HCT116 (cell line): ENCODE results near the gene EPS8. TPM values are rescaled to one million over a fixed set of nuclear protein-coding genes. Genes with fewer than 3 reads are reported as not detected.

Experiments
- ATAC-seq: fragments of 200-7000 bp; cut with Tn5 transposase; 2 replicates; pipeline ENCODE4 v1.9.1; 2020; ENCODE audit warnings: mild to moderate bottlenecking, moderate library complexity
- BruUV-seq: library from RNA; stranded (reverse); fragments of 400-500 nt; replicated peaks from 2 replicates; lab custom pipeline; 2021; lab: Mats Ljungman, UMichigan
- CTCF ChIA-PET: fragments of 300-600 bp; sonication (Branson Sonifier 250); formaldehyde crosslinking; loops from one replicate; lab custom pipeline; 2021; ENCODE audit warnings: antibody characterized with exemption; lab: Charles Lee
- POLR2A ChIA-PET: fragments of 300-600, 350-600 bp; sonication (Branson Sonifier 250); formaldehyde crosslinking; loops from one replicate; lab custom pipeline; 2021; ENCODE audit warnings: antibody characterized with exemption; lab: Charles Lee
- RAD21 ChIA-PET, 2 experiments: fragments of 300-600 bp; sonication (Branson Sonifier 250); formaldehyde crosslinking; loops; one replicate each; lab custom pipeline; 2023; ENCODE audit warnings: low total read pairs in 2 of 2; ENCODE audit not compliant: uncharacterized antibody in 2 of 2, unreplicated experiment in 2 of 2, low non-redundant PET in 1 of 2; lab: Charles Lee
- DNase-seq: peaks from one replicate; pipeline ENCODE4 v3.0.0-alpha.2; 2010; ENCODE audit warnings: low read depth, low spot score
- H2AFZ ChIP-seq: fragments of 200-600 bp; shearing (Covaris generic), sonication (generic); 2 replicates; pipeline ENCODE4 v1.6.1; 2017; ENCODE audit warnings: low read depth, mixed run types, mixed read lengths, antibody characterized with exemption, low read length; ENCODE audit not compliant: poor library complexity, severe bottlenecking
- H3K27ac ChIP-seq: 2 replicates; pipeline ENCODE4 v1.5.1; 2012; ENCODE audit warnings: low read depth, low read length
- H3K27me3 ChIP-seq: fragments of 200-600 bp; sonication (generic); 2 replicates; pipeline ENCODE4 v1.6.1; 2016; ENCODE audit warnings: mixed run types, low read length, mixed read lengths; ENCODE audit not compliant: insufficient read depth
- H3K36me3 ChIP-seq, 2 experiments: fragments of 200-500 bp in 1 of 2; fragments of 200-600 bp in 1 of 2; sonication (Bioruptor generic) in 1 of 2; sonication (generic) in 1 of 2; 2 replicates each; pipeline versions ENCODE4 v1.5.1 to v1.6.1; 2014 to 2016; ENCODE audit warnings: low read length in 2 of 2, inconsistent platforms in 1 of 2, mixed read lengths in 1 of 2, mixed run types in 1 of 2; ENCODE audit not compliant: insufficient read depth in 2 of 2, control insufficient read depth in 1 of 2
- H3K4me1 ChIP-seq, 2 experiments: fragments of 200-600 bp in 1 of 2; sonication (generic) in 1 of 2; 2 replicates each; pipeline versions ENCODE4 v1.5.1 to v1.6.1; 2012 to 2017; ENCODE audit warnings: low read length in 2 of 2, inconsistent platforms in 1 of 2, mild to moderate bottlenecking in 1 of 2, mixed read lengths in 1 of 2, mixed run types in 1 of 2, moderate library complexity in 1 of 2; ENCODE audit not compliant: insufficient read depth in 2 of 2, control insufficient read depth in 1 of 2
- H3K4me2 ChIP-seq: fragments of 200-600 bp; sonication (generic); 2 replicates; pipeline ENCODE4 v1.6.1; 2017; ENCODE audit warnings: mixed run types, low read length, mixed read lengths
- H3K4me3 ChIP-seq, 2 experiments: fragments of 200-600 bp in 1 of 2; sonication (generic) in 1 of 2; replicated peaks in 1 of 2; 2 replicates each; pipeline ENCODE4 v1.5.1; 2011 to 2016; ENCODE audit warnings: low read length in 2 of 2, control low read depth in 1 of 2, low read depth in 1 of 2, mild to moderate bottlenecking in 1 of 2, mixed read lengths in 1 of 2, mixed run types in 1 of 2
- H3K79me2 ChIP-seq: fragments of 200-600 bp; sonication (generic); 2 replicates; pipeline ENCODE4 v1.6.1; 2017; ENCODE audit warnings: mild to moderate bottlenecking, mixed run types, low read length, moderate library complexity, mixed read lengths; ENCODE audit not compliant: insufficient read depth
- H3K9ac ChIP-seq: fragments of 200-600 bp; sonication (generic); 2 replicates; pipeline ENCODE4 v1.6.1; 2016; ENCODE audit warnings: low read length, mixed read lengths
- H3K9me2 ChIP-seq: fragments of 200-600 bp; sonication (generic), shearing (Covaris generic); 2 replicates; pipeline ENCODE4 v1.6.1; 2017; ENCODE audit warnings: mixed run types, mild to moderate bottlenecking, moderate library complexity; ENCODE audit not compliant: insufficient read depth
- H3K9me3 ChIP-seq, 2 experiments: fragments of 200-500 bp in 1 of 2; fragments of 200-600 bp in 1 of 2; sonication (Bioruptor generic) in 1 of 2; sonication (generic) in 1 of 2; 2 replicates each; pipeline ENCODE4 v1.6.1; 2014 to 2017; ENCODE audit warnings: low read length in 2 of 2, mixed read lengths in 2 of 2, inconsistent platforms in 1 of 2, low read depth in 1 of 2, mild to moderate bottlenecking in 1 of 2, mixed run types in 1 of 2, moderate library complexity in 1 of 2; ENCODE audit not compliant: control insufficient read depth in 1 of 2, insufficient read depth in 1 of 2
- H4K20me1 ChIP-seq: fragments of 200-600 bp; sonication (generic), shearing (Covaris generic); 2 replicates; pipeline ENCODE4 v1.6.1; 2017; ENCODE audit warnings: mixed run types, mild to moderate bottlenecking, moderate library complexity; ENCODE audit not compliant: insufficient read depth
- ATF3 ChIP-seq: IDR thresholded peaks from 2 replicates; pipeline ENCODE4 v1.6.1; 2012
- CBX3 ChIP-seq: IDR thresholded peaks from 2 replicates; pipeline ENCODE4 v1.6.1; 2012; ENCODE audit warnings: low read depth
- CEBPB ChIP-seq: IDR thresholded peaks from 2 replicates; pipeline ENCODE4 v1.6.1; 2012; ENCODE audit warnings: low read depth
- FOSL1 ChIP-seq: IDR thresholded peaks from 2 replicates; pipeline ENCODE4 v1.6.1; 2012; ENCODE audit warnings: low read depth
- JUND ChIP-seq: IDR thresholded peaks from 2 replicates; pipeline ENCODE4 v1.6.1; 2012
- MAX ChIP-seq: IDR thresholded peaks from 2 replicates; pipeline ENCODE4 v1.6.1; 2012
- SIN3A ChIP-seq: IDR thresholded peaks from 2 replicates; pipeline ENCODE4 v1.6.1; 2012; ENCODE audit warnings: low read depth
- SP1 ChIP-seq: IDR thresholded peaks from 2 replicates; pipeline ENCODE4 v1.6.1; 2012; ENCODE audit warnings: low read depth
- TCF7L2 ChIP-seq: IDR thresholded peaks from 2 replicates; pipeline ENCODE4 v1.7.0; 2011; ENCODE audit warnings: borderline replicate concordance, inconsistent platforms; ENCODE audit not compliant: insufficient read depth, insufficient read length; ENCODE audit errors: extremely low read depth
- intact Hi-C: fragments of 100-400 bp; cut with micrococcal nuclease; formaldehyde crosslinking; loops from 2 replicates; pipeline ENCODE4 v1.10.0; 2022
- total RNA-seq: library from RNA; stranded (reverse); gene quantifications from one replicate; pipeline ENCODE4 v1.2.1, GENCODE V29; 2021; ENCODE audit not compliant: unreplicated experiment

The EPS8 gene
- total RNA-seq, 1 experiment from 2014 or later = 49.9 TPM

- Histone ChIP-seq H3K9me3 (no peaks in the 10 kb centered on the region), H3K36me3 (no peaks in the 10 kb centered on the region), H2AFZ (no peak overlapping the region), H3K4me3 (no peak overlapping the region), H3K9ac (no peak overlapping the region), H4K20me1 (no peaks in the 10 kb centered on the region), H3K27me3 (no peaks in the 10 kb centered on the region), H3K4me1 (peaks cover 28 to 71% of the 10 kb centered on the region in 2 experiments), H3K4me2 (peak overlapping the region; percentile 15; the same call in 1 of the 2 replicates), H3K79me2 (peaks cover 88% of the 10 kb centered on the region), H3K27ac (no peak overlapping the region), H3K9me2 (no peaks in the 10 kb centered on the region)
- no peak for TF ChIP-seq SIN3A
- no peak for TF ChIP-seq CEBPB
- TF ChIP-seq JUND = no peak
- no peak for TF ChIP-seq ATF3
- no peak for TF ChIP-seq TCF7L2
- ChIA-PET CTCF (no interaction called here), RAD21 (no interaction called here), POLR2A (no interaction called here)
- intact Hi-C loops = no loop called here
- ATAC-seq = no peak
- no peak for DNase-seq
- no TSS peak for BruUV-seq
Observed at GRCh38 chr12:15719230-15719629, 70.0 kb downstream of the EPS8 start.

- ATAC-seq (peak; percentile 58), DNase-seq (peak; percentile 40)
- no peaks in the 10 kb centered on the region for H3K36me3 ChIP-seq
- no peaks in the 10 kb centered on the region for H4K20me1 ChIP-seq
- no peak overlapping the region for H2AFZ ChIP-seq
- peak overlapping the region in 1 of 2 experiments; percentile 19; a peak in 2 of 4 replicates for H3K4me3 ChIP-seq
- BruUV-seq = no TSS peak
- H3K9me3 ChIP-seq = no peaks in the 10 kb centered on the region
- H3K79me2 ChIP-seq = peaks cover 89% of the 10 kb centered on the region
- H3K9ac ChIP-seq = peak overlapping the region; percentile 21
- H3K4me2 ChIP-seq = peak overlapping the region; percentile 61
- no peaks in the 10 kb centered on the region for H3K27me3 ChIP-seq
- RAD21 ChIA-PET = no interaction called here
- no peaks in the 10 kb centered on the region for H3K9me2 ChIP-seq
- CTCF ChIA-PET = interaction anchor here (1.3 kb wide), 1 partner anchor 133 kb away, joined by 3 read pairs; no protein-coding TSS in a partner anchor
- H3K27ac ChIP-seq = no peak overlapping the region
- TF ChIP-seq CBX3 (peak; percentile 59; the same call in 1 of the 2 replicates), FOSL1 (peak; percentile 61), MAX (no peak), JUND (0 out of 2 replicates have a peak, but pooled peaks have one; percentile 41), SP1 (peak; percentile 21)
- intact Hi-C loops = no loop called here
- peaks cover 28 to 78% of the 10 kb centered on the region in 2 experiments for H3K4me1 ChIP-seq
- POLR2A ChIA-PET = no interaction called here
Observed at GRCh38 chr12:15717940-15718567, 71.1 kb downstream of the EPS8 start.
